WTC11 (cell line): ENCODE measurements around the gene IPPK. TPM values are rescaled to one million over a fixed set of nuclear protein-coding genes. Genes with fewer than 3 reads are reported as not detected.

Source experiments
- ATAC-seq: fragments of 200-7000 bp; cut with Tn5 transposase; 2 replicates; pipeline ENCODE4 v1.10.0; 2021; ENCODE audit warnings: mild to moderate bottlenecking, moderate library complexity
- CTCF ChIA-PET: fragments of 300-600 bp; sonication (Branson Sonifier 250); formaldehyde crosslinking; loops from one replicate; lab custom pipeline; 2021; ENCODE audit warnings: antibody characterized with exemption; lab: Charles Lee
- POLR2A ChIA-PET: fragments of 350-600 bp; sonication (Branson Sonifier 250); formaldehyde crosslinking; loops from one replicate; lab custom pipeline; 2021; ENCODE audit warnings: antibody characterized with exemption; lab: Charles Lee
- DNase-seq: peaks from one replicate; pipeline ENCODE4 v3.0.0; 2021; ENCODE audit warnings: low spot score
- H3K27ac Mint-ChIP-seq: 2 replicates; pipeline ENCODE4 v1.8.0; 2021; ENCODE audit warnings: mixed read lengths
- H3K27me3 Mint-ChIP-seq: 2 replicates; pipeline ENCODE4 v1.8.0; 2021; ENCODE audit warnings: low read depth, mild to moderate bottlenecking, moderate library complexity, mixed read lengths
- H3K36me3 Mint-ChIP-seq: 2 replicates; pipeline ENCODE4 v1.8.0; 2021; ENCODE audit warnings: mixed read lengths
- H3K4me1 Mint-ChIP-seq: 2 replicates; pipeline ENCODE4 v1.8.0; 2022; ENCODE audit warnings: mixed read lengths
- H3K4me3 Mint-ChIP-seq: 2 replicates; pipeline ENCODE4 v1.8.0; 2021; ENCODE audit warnings: mild to moderate bottlenecking, moderate library complexity, mixed read lengths
- H3K9me3 Mint-ChIP-seq: 2 replicates; pipeline ENCODE4 v1.8.0; 2021; ENCODE audit warnings: mixed read lengths
- ATF3 ChIP-seq: sonication (generic); formaldehyde crosslinking; conservative IDR thresholded peaks from 2 replicates; pipeline ENCODE4 v1.8.1; 2022; ENCODE audit warnings: mild to moderate bottlenecking, missing genetic modification reagents
- FOXP1 ChIP-seq: sonication (generic); formaldehyde crosslinking; IDR thresholded peaks from 2 replicates; pipeline ENCODE4 v1.8.0; 2022; ENCODE audit warnings: missing genetic modification reagents, mild to moderate bottlenecking, moderate library complexity, borderline replicate concordance
- GTF2I ChIP-seq: fragments of 250-450 bp; sonication (Bioruptor Pico); conservative IDR thresholded peaks from 2 replicates; pipeline ENCODE4 v1.4.0; 2021; ENCODE audit warnings: mild to moderate bottlenecking
- JAZF1 ChIP-seq: fragments of 250-450 bp; sonication (Bioruptor Pico); IDR thresholded peaks from 2 replicates; pipeline ENCODE4 v1.9.0; 2021; ENCODE audit warnings: moderate library complexity, mild to moderate bottlenecking, inconsistent platforms
- MXD4 ChIP-seq: fragments of 250-450 bp; sonication (Bioruptor Pico); IDR thresholded peaks from 2 replicates; pipeline ENCODE4 v1.8.0; 2021; ENCODE audit warnings: mild to moderate bottlenecking, moderate library complexity, borderline replicate concordance
- MYBL2 ChIP-seq: sonication (generic); formaldehyde crosslinking; IDR thresholded peaks from 2 replicates; pipeline ENCODE4 v1.8.1; 2023; ENCODE audit warnings: mild to moderate bottlenecking, moderate library complexity, missing genetic modification reagents
- NFYB ChIP-seq: sonication (generic); formaldehyde crosslinking; conservative IDR thresholded peaks from 2 replicates; pipeline ENCODE4 v1.8.0; 2022; ENCODE audit warnings: low read depth, missing genetic modification reagents
- NR3C1 ChIP-seq: sonication (generic); formaldehyde crosslinking; conservative IDR thresholded peaks from 2 replicates; pipeline ENCODE4 v1.8.1; 2023; ENCODE audit warnings: low read depth, mild to moderate bottlenecking, missing genetic modification reagents
- OVOL2 ChIP-seq: fragments of 250-450 bp; sonication (Bioruptor Pico); IDR thresholded peaks from 2 replicates; pipeline ENCODE4 v1.9.0; 2021; ENCODE audit warnings: mild to moderate bottlenecking, borderline replicate concordance
- SMAD3 ChIP-seq: sonication (generic); formaldehyde crosslinking; IDR thresholded peaks from 2 replicates; pipeline ENCODE4 v1.8.0; 2022; ENCODE audit warnings: missing genetic modification reagents, mild to moderate bottlenecking, borderline replicate concordance
- total RNA-seq: library from RNA; stranded (reverse); gene quantifications from 3 replicates; pipeline ENCODE4 v1.2.3, GENCODE V29; 2021
- TF ChIP-seq, protein P1 (sequence below): fragments of 250-450 bp; sonication (Bioruptor Pico); IDR thresholded peaks from 2 replicates; pipeline ENCODE4 v1.9.0; 2021; ENCODE audit warnings: mild to moderate bottlenecking, borderline replicate concordance
- TF ChIP-seq, protein P2 (sequence below): sonication (generic); formaldehyde crosslinking; IDR thresholded peaks from 2 replicates; pipeline ENCODE4 v1.8.1; 2023; ENCODE audit warnings: mild to moderate bottlenecking, missing genetic modification reagents
- TF ChIP-seq, protein P3 (sequence below): sonication (generic); formaldehyde crosslinking; IDR thresholded peaks from 2 replicates; pipeline ENCODE4 v1.8.1; 2023; ENCODE audit warnings: mild to moderate bottlenecking, moderate library complexity, missing genetic modification reagents

Gene IPPK
- total RNA-seq, 1 experiment from 2014 or later, result 8.6 TPM

- TF ChIP-seq, protein P1, sequence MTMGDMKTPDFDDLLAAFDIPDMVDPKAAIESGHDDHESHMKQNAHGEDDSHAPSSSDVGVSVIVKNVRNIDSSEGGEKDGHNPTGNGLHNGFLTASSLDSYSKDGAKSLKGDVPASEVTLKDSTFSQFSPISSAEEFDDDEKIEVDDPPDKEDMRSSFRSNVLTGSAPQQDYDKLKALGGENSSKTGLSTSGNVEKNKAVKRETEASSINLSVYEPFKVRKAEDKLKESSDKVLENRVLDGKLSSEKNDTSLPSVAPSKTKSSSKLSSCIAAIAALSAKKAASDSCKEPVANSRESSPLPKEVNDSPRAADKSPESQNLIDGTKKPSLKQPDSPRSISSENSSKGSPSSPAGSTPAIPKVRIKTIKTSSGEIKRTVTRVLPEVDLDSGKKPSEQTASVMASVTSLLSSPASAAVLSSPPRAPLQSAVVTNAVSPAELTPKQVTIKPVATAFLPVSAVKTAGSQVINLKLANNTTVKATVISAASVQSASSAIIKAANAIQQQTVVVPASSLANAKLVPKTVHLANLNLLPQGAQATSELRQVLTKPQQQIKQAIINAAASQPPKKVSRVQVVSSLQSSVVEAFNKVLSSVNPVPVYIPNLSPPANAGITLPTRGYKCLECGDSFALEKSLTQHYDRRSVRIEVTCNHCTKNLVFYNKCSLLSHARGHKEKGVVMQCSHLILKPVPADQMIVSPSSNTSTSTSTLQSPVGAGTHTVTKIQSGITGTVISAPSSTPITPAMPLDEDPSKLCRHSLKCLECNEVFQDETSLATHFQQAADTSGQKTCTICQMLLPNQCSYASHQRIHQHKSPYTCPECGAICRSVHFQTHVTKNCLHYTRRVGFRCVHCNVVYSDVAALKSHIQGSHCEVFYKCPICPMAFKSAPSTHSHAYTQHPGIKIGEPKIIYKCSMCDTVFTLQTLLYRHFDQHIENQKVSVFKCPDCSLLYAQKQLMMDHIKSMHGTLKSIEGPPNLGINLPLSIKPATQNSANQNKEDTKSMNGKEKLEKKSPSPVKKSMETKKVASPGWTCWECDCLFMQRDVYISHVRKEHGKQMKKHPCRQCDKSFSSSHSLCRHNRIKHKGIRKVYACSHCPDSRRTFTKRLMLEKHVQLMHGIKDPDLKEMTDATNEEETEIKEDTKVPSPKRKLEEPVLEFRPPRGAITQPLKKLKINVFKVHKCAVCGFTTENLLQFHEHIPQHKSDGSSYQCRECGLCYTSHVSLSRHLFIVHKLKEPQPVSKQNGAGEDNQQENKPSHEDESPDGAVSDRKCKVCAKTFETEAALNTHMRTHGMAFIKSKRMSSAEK (CRISPR knock-in tag), result no peak
- no peak for TF ChIP-seq NFYB (CRISPR knock-in tag)
- TF ChIP-seq, protein P2, sequence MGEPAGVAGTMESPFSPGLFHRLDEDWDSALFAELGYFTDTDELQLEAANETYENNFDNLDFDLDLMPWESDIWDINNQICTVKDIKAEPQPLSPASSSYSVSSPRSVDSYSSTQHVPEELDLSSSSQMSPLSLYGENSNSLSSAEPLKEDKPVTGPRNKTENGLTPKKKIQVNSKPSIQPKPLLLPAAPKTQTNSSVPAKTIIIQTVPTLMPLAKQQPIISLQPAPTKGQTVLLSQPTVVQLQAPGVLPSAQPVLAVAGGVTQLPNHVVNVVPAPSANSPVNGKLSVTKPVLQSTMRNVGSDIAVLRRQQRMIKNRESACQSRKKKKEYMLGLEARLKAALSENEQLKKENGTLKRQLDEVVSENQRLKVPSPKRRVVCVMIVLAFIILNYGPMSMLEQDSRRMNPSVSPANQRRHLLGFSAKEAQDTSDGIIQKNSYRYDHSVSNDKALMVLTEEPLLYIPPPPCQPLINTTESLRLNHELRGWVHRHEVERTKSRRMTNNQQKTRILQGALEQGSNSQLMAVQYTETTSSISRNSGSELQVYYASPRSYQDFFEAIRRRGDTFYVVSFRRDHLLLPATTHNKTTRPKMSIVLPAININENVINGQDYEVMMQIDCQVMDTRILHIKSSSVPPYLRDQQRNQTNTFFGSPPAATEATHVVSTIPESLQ (CRISPR knock-in tag), result no peak
- TF ChIP-seq MYBL2 (CRISPR knock-in tag), result no peak
- no peak for TF ChIP-seq SMAD3 (CRISPR knock-in tag)
- TF ChIP-seq MXD4 (CRISPR knock-in tag), result no peak
- no peak for TF ChIP-seq FOXP1 (CRISPR knock-in tag)
- TF ChIP-seq ATF3, result no peak
- TF ChIP-seq, all 79 proteins: peak for 0
Observed at GRCh38 chr9:92603990-92604389, 65.9 kb downstream of the IPPK start (continued).

DNA sequence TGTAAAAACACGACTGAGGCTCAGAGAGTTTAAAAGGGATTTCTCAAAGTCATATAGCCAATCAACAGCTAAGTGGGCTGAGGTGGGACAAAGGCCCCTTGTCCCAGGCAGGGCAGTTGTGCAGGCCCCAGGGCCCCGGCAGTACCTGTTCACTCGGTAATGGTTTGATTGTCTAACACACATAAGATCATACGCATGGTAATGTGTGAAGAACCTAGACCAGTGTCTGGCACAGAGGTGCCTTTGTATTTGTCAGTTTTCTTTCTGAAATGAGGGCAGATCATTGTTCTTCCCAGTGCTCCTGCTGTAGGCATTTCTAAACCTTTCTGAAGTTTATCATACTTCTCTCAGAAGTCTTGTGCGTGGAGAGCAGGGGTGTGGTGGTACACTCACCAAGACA lies 66.8 kb downstream of the IPPK start:
- TF ChIP-seq JAZF1 (CRISPR knock-in tag), result no peak
- no peak for TF ChIP-seq GTF2I (CRISPR knock-in tag)
- TF ChIP-seq OVOL2 (CRISPR knock-in tag), result no peak
- TF ChIP-seq, protein P1 (CRISPR knock-in tag), result no peak
- no peak for TF ChIP-seq NR3C1 (CRISPR knock-in tag)
- TF ChIP-seq, protein P3, sequence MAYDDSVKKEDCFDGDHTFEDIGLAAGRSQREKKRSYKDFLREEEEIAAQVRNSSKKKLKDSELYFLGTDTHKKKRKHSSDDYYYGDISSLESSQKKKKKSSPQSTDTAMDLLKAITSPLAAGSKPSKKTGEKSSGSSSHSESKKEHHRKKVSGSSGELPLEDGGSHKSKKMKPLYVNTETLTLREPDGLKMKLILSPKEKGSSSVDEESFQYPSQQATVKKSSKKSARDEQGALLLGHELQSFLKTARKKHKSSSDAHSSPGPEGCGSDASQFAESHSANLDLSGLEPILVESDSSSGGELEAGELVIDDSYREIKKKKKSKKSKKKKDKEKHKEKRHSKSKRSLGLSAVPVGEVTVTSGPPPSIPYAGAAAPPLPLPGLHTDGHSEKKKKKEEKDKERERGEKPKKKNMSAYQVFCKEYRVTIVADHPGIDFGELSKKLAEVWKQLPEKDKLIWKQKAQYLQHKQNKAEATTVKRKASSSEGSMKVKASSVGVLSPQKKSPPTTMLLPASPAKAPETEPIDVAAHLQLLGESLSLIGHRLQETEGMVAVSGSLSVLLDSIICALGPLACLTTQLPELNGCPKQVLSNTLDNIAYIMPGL (CRISPR knock-in tag), result no peak

More for the DNA sequence above, 66.8 kb downstream of the IPPK start:
- ChIA-PET POLR2A (no interaction called here), CTCF (interaction anchor here (0.6 to 0.7 kb wide), 2 partner anchors 55 to 425 kb away, joined by 3 to 5 read pairs; no protein-coding TSS in a partner anchor)
- no peaks in the 10 kb centered on the region for H3K27me3 Mint-ChIP-seq
- ATAC-seq, result no peak
- no peak overlapping the region for H3K27ac Mint-ChIP-seq
- H3K36me3 Mint-ChIP-seq, result peaks cover 17% of the 10 kb centered on the region
- no peak overlapping the region for H3K4me3 Mint-ChIP-seq
- DNase-seq, result no peak
- peaks cover 21% of the 10 kb centered on the region for H3K9me3 Mint-ChIP-seq
- H3K4me1 Mint-ChIP-seq, result no peaks in the 10 kb centered on the region
